ENCODE data around the gene THYN1.

Gene THYN1

GRCh38 chr11:134207538-134208239 is 45.5 kb downstream of the THYN1 start:
- no peak for DNase-seq (ENCODE audit: insufficient read length, low spot score)
- no peak for FAIRE-seq
- TF ChIP-seq POLR2A (IDR thresholded peaks at IDR 0.05; ENCODE audit: low read depth, low read length): no peak
- TF ChIP-seq SPI1 (IDR thresholded peaks at IDR 0.05; ENCODE audit: low read depth, low read length): no peak
- TF ChIP-seq TAF1 (IDR thresholded peaks at IDR 0.05; ENCODE audit: low read depth, low read length): no peak
- no peak for TF ChIP-seq POU2F2 (IDR thresholded peaks at IDR 0.05; ENCODE audit: low read depth, low read length)
- TF ChIP-seq POLR2AphosphoS5 (IDR thresholded peaks at IDR 0.05; ENCODE audit: low read depth, low read length): no peak
- TF ChIP-seq PAX5 (IDR thresholded peaks at IDR 0.05; ENCODE audit: insufficient read depth, low read length, severe bottlenecking): no peak

GRCh38 chr11:134206185-134206584 is 47.0 kb downstream of the THYN1 start:
- TF ChIP-seq POU2F2 (IDR thresholded peaks at IDR 0.05; ENCODE audit: low read depth, low read length): no peak
- no peak for TF ChIP-seq POLR2AphosphoS5 (IDR thresholded peaks at IDR 0.05; ENCODE audit: low read depth, low read length)
- no peak for TF ChIP-seq PAX5 (IDR thresholded peaks at IDR 0.05; ENCODE audit: insufficient read depth, low read length, severe bottlenecking)
- TF ChIP-seq SPI1 (IDR thresholded peaks at IDR 0.05; ENCODE audit: low read depth, low read length): no peak
- TF ChIP-seq TAF1 (IDR thresholded peaks at IDR 0.05; ENCODE audit: low read depth, low read length): no peak
- TF ChIP-seq POLR2A (IDR thresholded peaks at IDR 0.05; ENCODE audit: low read depth, low read length): no peak
- DNase-seq (ENCODE audit: insufficient read length, low spot score) (no peak), FAIRE-seq (no peak)

DNA sequence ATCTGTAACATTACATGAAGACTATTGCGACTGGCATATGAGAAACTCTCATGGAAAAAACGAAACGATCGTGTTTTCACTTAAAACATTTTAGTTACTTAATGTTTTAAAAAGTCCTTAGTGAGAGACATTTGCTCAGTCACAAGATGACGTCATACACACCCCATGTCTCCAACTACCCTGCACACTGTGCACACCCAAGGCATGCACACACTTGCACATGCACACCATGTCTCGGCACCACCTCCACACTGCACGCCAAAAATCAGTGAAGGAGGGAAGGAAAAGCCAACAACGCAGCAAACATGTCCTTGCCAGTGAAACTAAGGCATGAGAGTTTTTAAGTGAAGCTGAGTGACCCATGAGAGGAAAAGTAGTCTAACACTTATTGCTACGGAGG is 47.4 kb downstream of the THYN1 start:
- no peak for DNase-seq (ENCODE audit: insufficient read length, low spot score)
- peak; percentile 54 for FAIRE-seq
- TF ChIP-seq PAX5 (IDR thresholded peaks at IDR 0.05; ENCODE audit: insufficient read depth, low read length, severe bottlenecking) (no peak), POLR2A (IDR thresholded peaks at IDR 0.05; ENCODE audit: low read depth, low read length) (no peak)

DNA sequence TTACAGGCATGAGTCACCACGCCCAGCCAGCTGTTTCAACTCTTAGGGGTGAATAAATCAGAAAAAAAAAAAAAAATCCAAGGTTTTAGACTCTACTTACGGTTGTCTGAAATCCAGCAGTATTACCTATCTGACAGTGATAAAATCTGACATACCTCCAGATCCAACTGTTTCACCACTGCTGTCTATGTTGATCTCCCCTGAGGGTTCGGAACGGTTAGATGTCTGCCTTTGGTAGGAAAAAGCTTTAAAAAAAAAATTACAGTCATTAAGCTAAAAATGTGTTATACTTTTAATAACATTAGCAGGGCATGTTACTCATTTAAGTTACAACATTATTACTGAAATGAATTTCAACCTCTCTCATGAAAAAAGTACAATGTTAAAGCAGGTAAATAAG is 50.5 kb downstream of the THYN1 start:
- TF ChIP-seq POU2F2 (IDR thresholded peaks at IDR 0.05; ENCODE audit: low read depth, low read length) (no peak), SPI1 (IDR thresholded peaks at IDR 0.05; ENCODE audit: low read depth, low read length) (no peak), POLR2AphosphoS5 (IDR thresholded peaks at IDR 0.05; ENCODE audit: low read depth, low read length) (no peak), TAF1 (IDR thresholded peaks at IDR 0.05; ENCODE audit: low read depth, low read length) (no peak), PAX5 (IDR thresholded peaks at IDR 0.05; ENCODE audit: insufficient read depth, low read length, severe bottlenecking) (no peak), POLR2A (IDR thresholded peaks at IDR 0.05; ENCODE audit: low read depth, low read length) (no peak)
- FAIRE-seq (no peak), DNase-seq (ENCODE audit: insufficient read length, low spot score) (no peak)

DNA sequence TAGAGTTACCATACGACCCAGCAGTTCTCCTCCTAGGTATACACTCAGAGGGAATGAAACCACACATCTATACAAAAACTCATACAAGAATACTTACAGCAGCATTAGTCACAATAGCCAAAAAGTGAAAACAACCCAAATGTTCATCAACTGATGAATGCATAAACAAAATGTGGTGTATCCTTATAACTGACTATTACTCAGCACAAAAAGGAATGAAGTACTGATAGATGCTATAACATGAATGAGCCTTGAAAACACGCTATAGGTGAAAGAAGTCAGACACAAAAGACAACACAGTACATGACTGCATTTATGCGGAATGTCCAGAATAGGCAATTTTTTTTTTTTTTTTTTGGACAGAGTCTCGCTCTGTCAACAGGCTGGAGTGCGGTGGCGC is 52.5 kb downstream of the THYN1 start:
- TF ChIP-seq POLR2A (IDR thresholded peaks at IDR 0.05; ENCODE audit: low read depth, low read length) (no peak), TAF1 (IDR thresholded peaks at IDR 0.05; ENCODE audit: low read depth, low read length) (no peak), POLR2AphosphoS5 (IDR thresholded peaks at IDR 0.05; ENCODE audit: low read depth, low read length) (no peak), SPI1 (IDR thresholded peaks at IDR 0.05; ENCODE audit: low read depth, low read length) (no peak), POU2F2 (IDR thresholded peaks at IDR 0.05; ENCODE audit: low read depth, low read length) (no peak)
- FAIRE-seq: no peak
- DNase-seq (ENCODE audit: insufficient read length, low spot score): no peak

DNA sequence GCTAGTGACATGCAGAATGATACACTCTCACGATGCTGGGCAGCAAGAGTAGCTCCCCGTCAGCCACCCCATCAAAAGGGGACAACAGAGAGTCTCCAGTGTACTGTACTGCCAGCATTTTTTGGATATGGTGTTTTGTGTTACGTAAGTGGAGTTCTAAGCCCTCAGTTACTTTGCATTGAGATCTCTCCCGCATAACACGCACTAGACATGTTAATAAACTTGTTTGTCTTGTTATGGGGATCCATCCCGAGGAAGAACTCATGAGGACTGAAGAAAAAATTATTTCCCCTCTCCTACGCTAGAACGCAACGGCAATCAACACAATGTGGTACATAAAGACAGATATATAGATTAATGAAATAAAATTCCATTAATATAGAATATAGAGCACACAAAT is 53.6 kb downstream of the THYN1 start:
- peak; percentile 16 for FAIRE-seq

More for the DNA sequence above, 53.6 kb downstream of the THYN1 start:
- DNase-seq (ENCODE audit: insufficient read length, low spot score): no peak
- TF ChIP-seq TAF1 (IDR thresholded peaks at IDR 0.05; ENCODE audit: low read depth, low read length) (no peak), POLR2A (IDR thresholded peaks at IDR 0.05; ENCODE audit: low read depth, low read length) (no peak), SPI1 (IDR thresholded peaks at IDR 0.05; ENCODE audit: low read depth, low read length) (no peak), POLR2AphosphoS5 (IDR thresholded peaks at IDR 0.05; ENCODE audit: low read depth, low read length) (no peak), POU2F2 (IDR thresholded peaks at IDR 0.05; ENCODE audit: low read depth, low read length) (no peak), PAX5 (IDR thresholded peaks at IDR 0.05; ENCODE audit: insufficient read depth, low read length, severe bottlenecking) (no peak)

All from GM12891 (cell line).